ENCODE results near the gene SPART.
A peak's percentile ranks its signal among the peaks of the same experiment; 100 is the strongest.

SPART gene, protein sequence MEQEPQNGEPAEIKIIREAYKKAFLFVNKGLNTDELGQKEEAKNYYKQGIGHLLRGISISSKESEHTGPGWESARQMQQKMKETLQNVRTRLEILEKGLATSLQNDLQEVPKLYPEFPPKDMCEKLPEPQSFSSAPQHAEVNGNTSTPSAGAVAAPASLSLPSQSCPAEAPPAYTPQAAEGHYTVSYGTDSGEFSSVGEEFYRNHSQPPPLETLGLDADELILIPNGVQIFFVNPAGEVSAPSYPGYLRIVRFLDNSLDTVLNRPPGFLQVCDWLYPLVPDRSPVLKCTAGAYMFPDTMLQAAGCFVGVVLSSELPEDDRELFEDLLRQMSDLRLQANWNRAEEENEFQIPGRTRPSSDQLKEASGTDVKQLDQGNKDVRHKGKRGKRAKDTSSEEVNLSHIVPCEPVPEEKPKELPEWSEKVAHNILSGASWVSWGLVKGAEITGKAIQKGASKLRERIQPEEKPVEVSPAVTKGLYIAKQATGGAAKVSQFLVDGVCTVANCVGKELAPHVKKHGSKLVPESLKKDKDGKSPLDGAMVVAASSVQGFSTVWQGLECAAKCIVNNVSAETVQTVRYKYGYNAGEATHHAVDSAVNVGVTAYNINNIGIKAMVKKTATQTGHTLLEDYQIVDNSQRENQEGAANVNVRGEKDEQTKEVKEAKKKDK

DNA sequence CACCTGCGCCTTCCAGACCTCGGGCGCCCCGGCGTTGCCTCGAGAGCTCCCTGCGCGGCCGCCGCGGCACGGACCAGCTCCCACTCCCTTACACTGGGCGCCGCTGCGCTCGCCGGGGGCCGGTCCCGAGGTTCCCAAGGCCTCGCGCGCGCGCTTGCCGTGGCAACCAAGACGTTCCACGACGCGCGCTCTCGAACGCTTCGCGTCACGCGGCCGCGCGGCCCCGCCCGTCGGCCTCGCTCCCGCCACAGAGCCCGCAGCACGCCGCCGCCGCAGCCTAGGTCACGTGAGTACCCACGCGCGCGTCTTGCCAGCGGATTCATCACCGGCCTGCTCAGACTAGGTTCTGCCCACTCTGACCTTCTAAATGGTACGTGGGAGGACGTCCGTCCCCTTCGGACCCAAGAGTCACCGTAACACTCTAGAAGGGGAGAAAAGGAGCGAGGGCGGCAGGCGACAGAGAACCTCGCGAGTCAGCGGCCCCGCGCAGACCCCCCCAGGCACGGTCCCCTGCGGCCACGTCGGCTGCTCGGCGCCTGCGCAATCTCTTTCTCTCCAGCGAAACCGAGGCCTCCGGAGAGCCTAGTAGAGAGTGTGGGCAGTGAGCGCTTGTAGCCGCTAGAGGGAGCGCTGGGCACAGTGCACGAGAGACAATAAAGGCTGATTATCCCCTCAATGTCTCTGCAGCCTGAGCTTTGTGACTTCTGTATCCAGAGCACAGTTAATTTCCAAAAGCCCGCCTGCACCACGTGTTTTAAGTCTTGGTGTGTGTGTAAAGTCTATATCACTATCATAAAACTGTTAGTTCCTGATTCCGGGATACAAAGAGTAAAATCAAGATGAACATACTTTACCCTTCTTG lies at the start of gene SPART:
TSS of gene SPART (minus strand) at position 173 of the 862 bp plus-strand sequence. CDS start 10,564 bp downstream, outside the sequence.
- TF ChIP-seq ZNF274 (IDR thresholded peaks at IDR 0.05; ENCODE audit: low read depth, low read length): no peak
- peak within 1 kb of the TSS; percentile 74 for H3K4me3 ChIP-seq (ENCODE audit: low read length)

DNA sequence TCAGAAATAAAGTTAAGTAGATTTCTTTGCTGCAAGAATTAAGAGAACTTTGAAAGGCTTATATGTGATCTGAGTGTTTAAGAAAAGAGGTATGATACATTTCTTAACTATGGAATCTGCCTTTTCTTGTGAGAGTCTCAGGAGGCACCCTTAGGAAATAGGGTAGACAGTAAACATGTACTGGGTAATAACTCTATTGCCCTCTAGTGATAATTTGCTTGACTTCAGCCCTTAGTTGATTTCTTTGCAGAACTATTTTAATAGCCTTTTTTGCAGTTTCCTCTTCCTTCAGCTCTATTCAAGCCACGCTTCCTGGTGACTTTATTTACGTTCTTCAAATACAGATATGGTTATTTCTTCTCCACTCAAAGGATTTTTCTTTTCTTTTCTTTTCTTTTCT lies 49.1 kb upstream of the SPART start:
- no peak for TF ChIP-seq ZNF274 (IDR thresholded peaks at IDR 0.05; ENCODE audit: low read depth, low read length)
- no peak overlapping the region for H3K4me3 ChIP-seq (ENCODE audit: low read length)

DNA sequence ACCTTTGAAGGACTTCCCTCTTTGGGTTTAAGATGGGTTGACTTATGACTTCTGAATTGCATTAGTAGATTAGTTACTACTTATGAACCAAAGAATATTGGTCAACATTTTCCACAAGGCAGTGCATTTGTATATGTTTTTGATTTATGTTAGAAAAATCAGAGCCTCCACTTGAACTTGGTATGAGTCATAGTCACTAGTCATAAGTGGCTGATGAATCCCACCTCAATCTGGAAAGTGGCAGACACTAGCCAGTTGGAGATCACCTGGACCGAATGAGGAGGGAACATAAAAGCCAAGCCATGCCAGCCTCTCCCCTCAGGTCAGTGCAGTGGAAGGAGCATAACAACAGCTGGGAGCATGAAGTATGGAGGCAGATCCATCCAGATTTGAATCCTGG lies 39.3 kb upstream of the SPART start:
- TF ChIP-seq ZNF274 (IDR thresholded peaks at IDR 0.05; ENCODE audit: low read depth, low read length): no peak
- H3K4me3 ChIP-seq (ENCODE audit: low read length): no peak overlapping the region

DNA sequence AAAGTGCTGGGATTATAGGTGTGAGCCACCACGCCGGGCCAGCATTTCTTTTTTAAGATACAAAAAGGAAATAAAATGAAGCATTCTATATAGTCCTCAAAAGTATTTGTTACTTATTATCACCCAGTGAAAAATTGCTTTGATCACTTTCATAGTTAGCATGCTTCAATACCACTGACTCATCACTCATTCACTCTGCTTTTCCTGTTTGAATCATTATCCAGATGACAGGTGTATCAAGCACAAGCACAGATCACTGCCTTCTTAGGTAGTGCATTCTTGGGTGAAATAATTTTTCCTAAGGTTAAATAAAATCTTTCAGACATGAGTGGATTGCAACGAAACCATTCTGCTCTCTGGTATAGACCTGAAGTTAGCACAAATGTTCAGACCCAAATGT lies 35.8 kb upstream of the SPART start:
- no peak for TF ChIP-seq ZNF274 (IDR thresholded peaks at IDR 0.05; ENCODE audit: low read depth, low read length)
- H3K4me3 ChIP-seq (ENCODE audit: low read length): no peak overlapping the region

DNA sequence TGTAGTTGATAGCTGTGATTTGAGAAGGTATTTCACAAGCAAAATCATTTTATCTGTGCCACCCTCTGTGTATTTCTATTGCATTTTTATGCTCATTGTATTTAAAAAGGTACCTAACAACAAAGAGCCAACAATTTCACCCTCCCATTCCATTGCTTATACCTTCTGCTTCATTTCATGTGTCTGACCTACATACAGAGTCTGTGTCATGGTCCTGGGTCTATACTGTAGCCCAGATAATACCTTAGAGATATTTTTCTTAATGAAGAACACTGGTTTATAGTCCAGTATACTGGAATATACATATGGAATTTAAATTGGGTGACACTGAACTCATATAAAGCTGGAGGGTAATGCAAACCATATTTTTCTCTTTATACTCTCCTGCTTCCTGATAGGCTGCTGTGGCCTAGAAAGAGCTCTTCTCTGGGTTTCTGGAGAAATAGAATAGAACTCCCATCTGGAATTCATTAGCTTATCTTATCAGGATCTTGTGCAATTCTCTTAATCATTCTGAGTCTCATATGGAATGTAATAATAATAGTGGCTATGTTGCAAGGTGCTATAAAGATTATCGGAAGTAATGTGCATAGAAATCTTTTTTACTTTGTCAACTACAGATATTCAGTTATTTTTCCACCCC lies 31.8 kb upstream of the SPART start:
- no peak overlapping the region for H3K4me3 ChIP-seq (ENCODE audit: low read length)
- no peak for TF ChIP-seq ZNF274 (IDR thresholded peaks at IDR 0.05; ENCODE audit: low read depth, low read length)

DNA sequence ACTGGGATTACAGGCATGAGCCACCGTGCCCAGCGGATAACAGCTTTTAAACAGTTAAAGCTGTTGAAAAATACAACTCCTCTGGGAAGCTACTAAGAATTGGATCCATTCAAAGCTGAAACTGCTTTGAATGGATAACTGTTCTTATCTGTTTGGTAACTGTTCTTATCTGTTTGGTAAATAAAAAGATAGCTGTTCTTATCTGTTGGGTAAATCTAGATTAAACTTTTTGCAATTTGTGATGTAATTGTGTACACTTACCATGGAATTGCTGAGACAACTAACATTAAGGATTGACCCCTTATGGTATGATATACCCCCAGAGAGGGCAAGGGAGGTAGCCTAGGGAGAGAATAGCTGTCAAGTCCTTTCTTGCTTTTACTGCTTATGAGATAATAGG lies 27.9 kb upstream of the SPART start:
- no peak for TF ChIP-seq ZNF274 (IDR thresholded peaks at IDR 0.05; ENCODE audit: low read depth, low read length)

DNA sequence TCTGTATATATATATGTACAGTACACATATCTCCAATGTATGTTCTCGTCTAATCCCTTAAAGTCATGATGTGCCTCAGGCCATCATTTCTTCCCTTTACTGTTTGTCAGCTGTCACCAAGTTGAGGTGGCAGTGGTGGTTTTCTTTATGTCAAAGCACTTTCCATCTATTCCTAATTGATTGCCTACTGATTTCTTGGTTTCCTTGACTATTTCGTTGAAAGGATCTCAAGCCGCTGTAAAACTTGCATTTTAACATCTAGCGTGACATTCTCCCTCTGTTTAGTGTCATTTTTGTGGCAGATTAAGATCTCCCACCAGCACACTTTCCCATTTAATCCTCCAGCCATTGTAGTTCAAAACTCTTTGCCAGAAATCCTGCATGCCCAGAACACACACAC lies 25.0 kb upstream of the SPART start:
- TF ChIP-seq ZNF274 (IDR thresholded peaks at IDR 0.05; ENCODE audit: low read depth, low read length): no peak
- H3K4me3 ChIP-seq (ENCODE audit: low read length): no peak overlapping the region

More for the DNA sequence above, 27.9 kb upstream of the SPART start:
- no peak overlapping the region for H3K4me3 ChIP-seq (ENCODE audit: low read length)

DNA sequence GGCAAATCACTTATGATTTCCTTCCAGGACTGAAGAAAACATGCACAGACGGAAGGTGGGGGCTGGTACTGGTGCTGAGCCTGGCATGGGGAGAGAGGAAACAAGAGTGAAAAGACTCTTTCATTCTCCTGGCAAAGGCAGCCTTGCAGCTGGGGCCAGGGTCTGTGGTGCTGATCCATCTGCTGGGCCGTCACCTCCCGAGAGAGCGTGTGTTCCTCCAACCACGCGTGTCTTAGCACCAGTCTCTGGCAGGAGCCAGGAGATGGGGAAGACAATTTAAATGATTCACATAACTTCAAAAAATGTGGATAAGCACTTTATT lies 23.9 kb upstream of the SPART start:
- TF ChIP-seq ZNF274 (IDR thresholded peaks at IDR 0.05; ENCODE audit: low read depth, low read length): no peak
- no peak overlapping the region for H3K4me3 ChIP-seq (ENCODE audit: low read length)

DNA sequence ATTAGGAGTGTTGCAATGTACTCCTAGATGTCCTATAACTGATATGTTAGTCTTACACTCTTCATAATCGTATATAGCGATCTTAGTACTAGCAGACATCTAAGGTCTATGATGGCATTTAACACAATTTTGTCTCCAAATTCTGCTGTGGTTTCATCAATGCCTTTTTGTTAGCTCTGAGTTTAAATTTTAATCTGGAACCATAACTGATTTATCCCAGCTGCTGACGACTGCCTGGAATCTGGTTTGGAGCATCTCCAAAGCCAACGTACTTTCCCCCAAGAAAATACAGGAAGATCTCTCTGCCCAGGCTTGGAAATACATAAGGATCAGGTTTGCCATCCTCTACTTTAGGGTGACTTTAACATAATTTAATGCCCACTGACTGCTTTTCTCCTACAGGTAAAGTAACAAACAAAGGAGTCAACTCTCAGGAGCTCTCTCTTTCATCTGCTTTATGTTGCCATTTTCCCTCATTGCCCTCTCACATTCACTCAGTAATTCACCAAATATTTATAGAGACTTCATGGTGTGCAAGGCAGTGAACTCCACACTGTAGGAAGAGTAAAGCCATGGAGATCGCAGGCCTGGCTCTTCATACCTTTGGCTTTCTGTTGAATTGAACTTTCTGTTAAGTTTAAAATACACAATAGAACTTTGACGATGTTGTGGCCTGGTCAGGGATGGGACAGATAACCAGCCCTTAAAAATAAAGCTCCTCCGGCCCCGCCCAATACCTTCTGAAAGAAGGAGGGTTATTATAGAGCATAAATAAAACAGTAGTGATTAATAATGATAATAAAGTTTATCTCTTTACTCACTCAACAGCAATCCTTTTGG lies 23.3 kb upstream of the SPART start:
- no peak for TF ChIP-seq ZNF274 (IDR thresholded peaks at IDR 0.05; ENCODE audit: low read depth, low read length)
- no peak overlapping the region for H3K4me3 ChIP-seq (ENCODE audit: low read length)

DNA sequence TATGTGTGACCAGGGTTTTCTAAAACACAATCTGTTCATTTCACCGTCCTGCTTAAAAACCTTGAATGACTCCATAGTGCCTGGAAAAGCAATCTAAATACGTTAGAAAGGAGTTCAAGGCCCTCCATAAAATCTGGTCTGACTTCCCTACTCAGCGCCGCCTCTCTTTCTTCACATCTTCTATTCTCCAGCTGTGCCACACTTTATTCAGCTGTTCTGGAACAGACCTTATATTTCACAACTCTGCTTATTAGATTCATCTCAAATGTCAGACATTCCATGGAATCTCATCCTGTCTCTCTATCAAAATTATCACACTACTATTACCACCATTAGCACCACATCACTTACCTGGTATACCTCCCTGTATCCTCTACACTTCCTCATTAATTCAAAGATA lies 19.8 kb upstream of the SPART start:
- no peak overlapping the region for H3K4me3 ChIP-seq (ENCODE audit: low read length)
- TF ChIP-seq ZNF274 (IDR thresholded peaks at IDR 0.05; ENCODE audit: low read depth, low read length): no peak

DNA sequence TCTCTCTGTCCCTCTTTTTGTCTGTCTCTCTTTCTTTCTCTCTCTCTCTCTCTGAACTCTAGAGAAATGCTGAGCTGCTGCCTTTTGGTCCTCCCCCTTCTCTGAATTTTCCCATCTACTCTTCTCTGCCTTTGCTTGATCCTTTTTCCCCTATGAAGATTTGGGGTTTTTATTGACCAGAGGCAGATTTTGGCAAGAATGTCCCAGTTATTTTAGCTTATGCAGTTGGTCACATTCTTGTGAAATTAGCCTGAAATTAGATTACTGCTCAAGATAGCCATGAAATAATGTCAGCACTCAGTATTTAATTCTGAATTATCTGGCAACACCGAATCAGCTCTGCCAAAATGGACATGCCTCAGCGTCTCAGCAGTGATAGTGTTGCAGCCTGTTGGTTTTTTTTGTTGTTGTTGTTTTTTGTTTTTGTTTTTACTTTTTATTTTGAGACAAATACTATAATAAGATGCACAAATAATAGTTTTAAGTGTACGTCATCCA lies 17.2 kb upstream of the SPART start:
- no peak for TF ChIP-seq ZNF274 (IDR thresholded peaks at IDR 0.05; ENCODE audit: low read depth, low read length)
- no peak overlapping the region for H3K4me3 ChIP-seq (ENCODE audit: low read length)

DNA sequence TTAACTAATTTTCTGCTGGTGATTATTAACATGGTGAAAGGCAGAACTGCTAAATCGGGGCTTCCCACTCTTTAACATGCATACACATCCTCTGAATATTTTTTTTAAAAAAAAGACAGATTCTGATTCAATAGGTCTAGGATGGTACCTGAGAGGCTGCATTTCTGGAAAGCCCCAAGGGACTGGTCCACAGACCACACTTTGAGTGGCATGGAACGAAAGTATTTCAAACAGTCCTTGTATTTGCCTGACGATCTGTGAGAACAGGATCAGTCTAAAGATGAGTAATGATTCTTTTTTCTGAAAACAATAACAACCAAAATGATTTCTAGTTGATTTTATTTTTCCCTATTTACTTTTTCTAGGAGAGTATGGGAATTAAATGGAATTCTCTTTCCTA lies 16.7 kb upstream of the SPART start:
- no peak overlapping the region for H3K4me3 ChIP-seq (ENCODE audit: low read length)
- no peak for TF ChIP-seq ZNF274 (IDR thresholded peaks at IDR 0.05; ENCODE audit: low read depth, low read length)

DNA sequence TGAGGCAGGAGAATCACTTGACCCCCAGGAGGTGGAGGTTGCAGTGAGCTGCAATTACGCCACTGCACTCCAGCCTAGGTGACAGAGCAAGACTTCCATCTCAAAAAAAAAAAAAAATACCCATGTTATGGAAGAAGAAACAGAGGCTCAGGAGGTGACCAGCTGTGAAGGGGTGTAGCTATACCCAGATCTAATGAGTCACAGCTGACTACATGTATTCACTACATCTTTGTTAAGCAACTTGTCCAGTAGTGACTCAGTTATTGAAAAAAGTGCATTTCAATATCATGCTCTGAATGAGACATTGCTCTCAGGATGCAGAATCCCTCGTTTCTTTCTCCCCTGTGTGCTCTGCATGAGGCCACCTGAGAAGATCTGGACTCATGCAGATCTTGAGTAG lies 16.1 kb upstream of the SPART start:
- no peak overlapping the region for H3K4me3 ChIP-seq (ENCODE audit: low read length)
- TF ChIP-seq ZNF274 (IDR thresholded peaks at IDR 0.05; ENCODE audit: low read depth, low read length): no peak

All from GM08714 (cell line).